GM19463 (cell line): Measurements from ENCODE around the gene TREX2.

Experiments used
- ATAC-seq: cut with Tn5 transposase; IDR thresholded peaks from one replicate; pipeline ENCODE4 v1.9.1; 2021; ENCODE audit warnings: mild to moderate bottlenecking, moderate library complexity; ENCODE audit not compliant: unreplicated experiment

TREX2 gene, protein sequence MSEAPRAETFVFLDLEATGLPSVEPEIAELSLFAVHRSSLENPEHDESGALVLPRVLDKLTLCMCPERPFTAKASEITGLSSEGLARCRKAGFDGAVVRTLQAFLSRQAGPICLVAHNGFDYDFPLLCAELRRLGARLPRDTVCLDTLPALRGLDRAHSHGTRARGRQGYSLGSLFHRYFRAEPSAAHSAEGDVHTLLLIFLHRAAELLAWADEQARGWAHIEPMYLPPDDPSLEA

DNA sequence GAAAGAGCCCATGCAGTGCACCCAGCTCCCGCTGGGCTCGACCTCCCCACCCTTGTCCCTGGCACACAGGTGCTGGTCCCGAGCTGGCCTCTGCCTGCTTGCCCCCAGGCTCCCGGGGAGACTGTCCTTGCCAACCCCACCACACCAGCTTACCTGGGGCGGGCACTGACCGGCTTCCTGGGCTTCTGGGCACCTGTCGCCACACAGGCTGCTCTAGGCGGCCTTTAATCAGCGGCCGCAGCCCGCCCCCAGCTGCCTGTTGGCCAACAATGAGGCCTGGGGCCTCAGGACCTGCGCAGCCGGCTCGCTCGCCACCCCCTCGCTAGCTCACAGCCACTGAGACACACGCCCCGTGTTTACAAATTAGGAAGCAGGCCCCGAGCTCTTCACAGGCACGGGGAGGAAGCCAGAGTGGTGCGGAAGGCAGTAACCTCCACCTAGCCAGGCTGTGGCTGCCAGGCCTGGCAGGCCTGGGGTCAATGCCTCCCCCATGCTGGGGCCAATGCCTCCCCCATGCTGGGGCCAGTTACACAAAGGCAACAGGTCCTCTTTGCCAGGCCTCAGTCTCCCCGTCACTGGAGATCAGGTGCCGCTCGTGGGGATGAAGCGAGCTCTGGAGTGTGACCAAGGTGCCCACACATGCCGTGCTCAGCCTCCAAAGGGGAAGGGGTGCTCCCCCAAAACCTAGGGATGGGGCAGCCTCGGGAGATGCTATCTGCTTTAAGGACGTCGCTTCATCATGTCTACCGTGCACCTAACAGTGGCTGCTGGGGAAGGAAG, at the start of gene TREX2:
TREX2 (minus strand) TSS at position 201 of the 780 bp plus-strand sequence. CDS start 626 bp downstream, outside the sequence.
- ATAC-seq = no peak

DNA sequence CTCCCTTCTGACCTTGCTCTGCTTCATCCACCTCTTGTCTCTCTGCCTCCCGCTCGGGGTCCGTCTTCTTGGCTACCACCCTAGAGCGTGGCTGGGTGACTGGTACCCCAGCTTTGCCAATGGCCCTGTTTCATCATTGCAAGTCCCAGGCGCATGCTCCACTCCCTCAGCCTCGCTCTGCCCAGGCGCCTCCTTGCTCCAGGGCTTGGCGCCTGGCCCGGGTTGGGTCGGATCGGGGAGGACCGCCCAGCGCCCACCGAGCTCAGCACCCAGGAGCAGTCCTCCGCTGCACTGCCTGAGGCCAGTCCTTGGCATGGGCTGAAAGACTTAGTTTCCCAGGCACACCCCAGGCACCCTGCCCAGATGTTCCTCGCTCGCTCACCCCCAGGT, 49.5 kb upstream of the TREX2 start:
- no peak for ATAC-seq

DNA sequence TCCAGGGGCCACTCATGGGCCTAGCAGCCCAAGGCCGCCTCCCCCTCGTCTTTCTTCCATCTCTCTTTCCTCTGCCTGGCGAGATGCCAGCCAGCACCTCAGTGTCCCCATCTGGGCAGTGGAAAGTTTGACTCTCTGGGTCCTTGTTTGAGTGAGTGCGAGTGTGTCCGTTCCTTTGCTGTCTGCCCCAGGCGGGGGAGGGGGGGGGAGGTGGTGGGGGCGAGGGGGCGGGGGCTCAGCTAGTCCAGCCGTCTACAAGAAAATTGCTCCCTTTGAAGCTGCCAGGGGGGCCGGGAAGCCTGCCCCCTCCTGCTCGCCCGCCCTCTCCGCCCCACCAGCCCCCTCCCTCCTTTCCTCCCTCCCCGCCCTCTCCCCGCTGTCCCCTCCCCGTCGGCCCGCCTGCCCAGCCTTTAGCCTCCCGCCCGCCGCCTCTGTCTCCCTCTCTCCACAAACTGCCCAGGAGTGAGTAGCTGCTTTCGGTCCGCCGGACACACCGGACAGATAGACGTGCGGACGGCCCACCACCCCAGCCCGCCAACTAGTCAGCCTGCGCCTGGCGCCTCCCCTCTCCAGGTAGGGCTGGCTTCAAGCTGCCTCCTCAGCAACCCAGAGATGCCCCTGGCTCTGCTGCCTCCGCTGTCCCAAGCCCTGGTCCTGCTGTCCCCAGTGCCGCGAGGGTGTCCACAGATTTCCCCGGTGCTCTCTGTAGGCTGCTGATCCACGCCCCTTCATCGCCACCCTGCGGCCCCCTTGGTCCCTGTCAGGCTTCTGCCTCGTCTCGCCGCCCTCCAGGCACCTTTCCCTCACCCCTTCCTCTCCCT, 48.9 kb upstream of the TREX2 start, which contains the start of gene BGN:
BGN (plus strand) TSS at position 440 of the 821 bp plus-strand sequence. CDS start 9,652 bp downstream, outside the sequence.
- ATAC-seq = no peak

DNA sequence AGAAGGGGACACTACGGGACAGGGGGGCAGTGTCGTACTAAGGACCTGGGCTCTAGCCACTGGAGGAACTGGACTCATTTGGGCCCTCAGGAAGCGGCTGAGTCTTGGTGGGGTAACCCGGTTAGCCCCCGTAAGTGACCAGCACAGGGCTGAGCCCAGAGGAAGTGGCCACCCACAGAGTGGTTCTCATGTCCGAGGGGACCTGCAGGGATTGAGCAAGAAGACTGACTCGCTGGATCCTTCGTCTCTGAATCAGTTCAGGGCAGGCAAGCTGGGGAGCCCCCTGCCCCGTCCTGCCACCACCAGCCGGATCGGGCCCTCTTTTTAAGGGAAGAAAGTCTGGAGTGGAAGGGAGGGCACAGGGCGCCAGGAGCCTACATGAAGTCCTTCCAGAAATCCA, 48.2 kb upstream of the TREX2 start:
- ATAC-seq = no peak

DNA sequence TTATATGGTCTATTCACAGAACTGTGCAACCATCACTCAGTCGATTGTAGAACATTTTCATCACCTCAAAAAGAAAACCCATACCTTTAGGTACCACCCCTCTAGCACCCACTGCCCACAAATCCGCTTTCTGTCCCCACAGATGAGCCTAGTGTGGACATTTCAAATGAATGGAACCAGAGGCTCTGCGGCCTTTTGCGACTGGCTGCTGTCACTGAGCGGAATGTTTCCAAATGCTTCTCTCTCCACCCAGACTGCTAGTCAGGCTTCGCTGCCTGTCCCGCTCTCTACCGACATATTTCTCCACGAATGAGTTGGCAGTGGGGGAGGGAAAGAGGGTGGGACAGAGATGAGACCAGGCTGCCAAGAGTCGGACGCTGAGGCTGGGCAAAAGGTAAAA, 47.2 kb upstream of the TREX2 start:
- ATAC-seq = no peak

DNA sequence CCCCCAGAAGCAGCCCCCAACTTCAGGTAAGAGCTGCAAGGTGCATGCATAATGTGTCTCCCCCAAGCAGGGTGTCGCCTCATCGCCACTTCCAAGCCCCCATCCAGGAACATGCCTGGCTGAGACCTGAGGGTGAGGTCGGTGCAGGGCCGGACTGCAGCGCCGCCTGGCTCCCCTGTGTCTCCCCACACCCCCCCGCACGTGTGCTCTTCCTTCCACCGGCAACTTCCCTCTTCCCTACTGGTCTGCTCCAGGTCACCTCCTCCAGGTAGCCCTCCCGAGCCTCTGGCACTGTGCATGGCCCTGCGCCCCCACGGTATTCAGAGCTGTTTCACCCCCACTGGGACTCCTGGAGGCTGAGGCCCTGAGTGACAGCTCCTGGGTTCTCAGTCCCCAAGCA, 46.7 kb upstream of the TREX2 start:
- no peak for ATAC-seq

DNA sequence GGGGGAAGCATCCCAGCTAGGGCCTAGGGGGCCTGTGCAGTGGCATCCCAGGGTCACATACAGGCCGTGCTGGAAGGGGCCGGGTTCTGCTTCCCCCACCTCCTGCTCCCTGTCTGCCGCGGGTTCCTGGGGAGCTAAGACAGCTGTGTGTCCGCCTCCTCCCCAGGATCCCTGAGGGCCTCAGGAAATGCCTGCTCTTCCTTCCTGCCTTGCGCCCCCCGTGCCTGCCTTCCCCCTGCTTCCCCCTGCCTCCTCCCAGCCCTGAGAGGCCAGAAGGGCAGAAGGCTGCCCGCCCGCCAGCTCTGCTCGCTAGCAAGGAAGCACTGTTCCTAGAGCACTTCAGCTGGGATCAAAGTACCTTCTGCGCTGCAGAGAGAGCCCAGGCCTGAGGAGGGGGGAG, 46.1 kb upstream of the TREX2 start:
- no peak for ATAC-seq

DNA sequence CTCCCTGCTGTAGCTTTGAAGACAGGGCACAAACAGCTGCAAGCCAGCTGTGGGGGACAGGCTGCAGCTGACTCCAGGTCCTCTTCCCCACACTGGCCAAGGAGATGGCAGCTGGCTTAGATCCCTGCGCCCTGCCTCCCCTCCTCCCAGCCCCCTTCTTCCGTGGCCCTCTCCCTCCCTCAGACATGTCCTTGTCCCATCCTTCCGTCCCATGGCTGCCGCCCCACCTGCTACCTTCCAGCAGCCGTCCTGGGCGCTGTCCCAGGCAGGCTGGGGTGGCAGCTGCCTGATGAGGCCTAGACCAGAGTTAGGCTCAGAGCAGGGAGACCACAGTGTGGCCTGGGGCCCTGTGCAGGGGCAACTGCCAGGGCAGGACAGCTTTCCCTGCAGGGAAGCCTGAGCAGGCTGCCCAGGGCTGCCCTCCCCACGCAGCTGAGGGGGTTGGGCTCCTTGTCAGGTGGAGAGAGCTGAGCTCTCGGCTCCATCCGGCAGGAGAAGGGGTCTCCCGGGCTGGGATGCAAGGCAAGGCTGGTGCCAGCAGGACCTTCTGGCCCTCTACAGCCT, 45.6 kb upstream of the TREX2 start:
- no peak for ATAC-seq

DNA sequence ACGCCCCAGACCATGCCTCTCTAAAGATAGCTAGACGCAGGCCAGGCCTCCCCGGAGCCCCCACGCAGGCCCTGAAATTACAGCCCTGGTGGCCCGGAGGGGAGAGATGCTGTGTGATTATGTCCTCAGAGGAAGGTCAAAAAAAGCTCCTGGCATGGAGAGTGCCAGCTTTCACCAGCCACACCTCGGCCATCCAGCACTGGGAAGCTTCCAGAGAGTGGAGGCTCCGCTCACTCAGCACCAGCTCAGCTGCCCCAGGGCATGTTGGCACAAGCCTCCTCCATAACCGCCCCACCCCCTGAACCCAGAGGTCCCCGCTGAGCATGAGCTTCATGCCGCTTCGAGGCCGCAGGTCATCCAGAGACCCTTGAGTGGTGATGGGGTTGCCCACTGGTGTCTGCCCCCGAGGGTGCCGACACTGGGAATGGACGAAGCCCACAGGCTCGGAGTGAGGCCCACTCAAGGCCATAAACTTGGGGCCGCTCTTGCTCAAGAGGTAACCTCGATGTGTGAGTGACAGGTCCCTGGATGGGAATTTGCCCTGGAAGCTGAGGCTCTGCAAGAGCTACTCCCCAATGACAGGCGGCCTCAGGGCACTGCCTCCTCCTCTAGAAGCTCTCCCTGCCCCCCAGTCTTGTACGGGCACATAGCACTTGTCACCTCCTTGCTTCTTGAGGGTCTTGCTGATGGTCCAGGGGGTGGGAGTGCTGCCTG, 44.5 kb upstream of the TREX2 start:
- ATAC-seq = no peak

DNA sequence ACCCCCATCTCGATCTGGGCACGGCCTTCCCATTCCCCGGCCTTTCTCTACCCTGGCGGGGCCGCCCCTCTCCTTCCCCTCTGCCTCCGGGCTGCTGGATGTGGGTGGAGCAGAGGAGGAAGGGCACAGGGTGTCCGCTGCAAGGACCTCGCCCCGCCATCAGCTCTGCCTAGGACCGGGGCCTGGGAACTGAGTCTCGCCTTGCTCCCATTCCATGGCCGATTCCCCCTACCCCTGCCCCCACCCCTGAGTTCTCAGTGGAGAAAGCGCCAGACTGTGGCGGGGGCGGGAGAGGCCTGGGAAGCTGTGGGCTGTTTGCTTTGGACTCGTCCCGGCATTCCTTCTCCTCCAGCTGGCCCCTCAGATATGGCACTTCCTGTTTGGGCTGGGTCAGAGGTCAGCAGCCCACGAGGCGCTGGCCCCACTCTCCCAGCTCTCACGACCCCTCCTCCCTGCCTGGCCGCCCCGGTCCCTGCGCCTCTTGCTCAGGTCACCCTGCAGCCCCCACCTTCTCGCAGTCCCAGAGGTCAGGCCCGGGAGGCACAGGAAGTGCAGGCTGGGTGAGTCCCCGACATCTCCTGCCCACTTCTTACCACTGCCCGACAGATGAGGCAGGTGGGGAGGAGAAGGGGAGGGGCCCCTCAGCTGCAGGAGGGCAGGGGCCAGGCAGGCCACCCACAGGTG, 42.5 kb upstream of the TREX2 start:
- ATAC-seq = no peak

DNA sequence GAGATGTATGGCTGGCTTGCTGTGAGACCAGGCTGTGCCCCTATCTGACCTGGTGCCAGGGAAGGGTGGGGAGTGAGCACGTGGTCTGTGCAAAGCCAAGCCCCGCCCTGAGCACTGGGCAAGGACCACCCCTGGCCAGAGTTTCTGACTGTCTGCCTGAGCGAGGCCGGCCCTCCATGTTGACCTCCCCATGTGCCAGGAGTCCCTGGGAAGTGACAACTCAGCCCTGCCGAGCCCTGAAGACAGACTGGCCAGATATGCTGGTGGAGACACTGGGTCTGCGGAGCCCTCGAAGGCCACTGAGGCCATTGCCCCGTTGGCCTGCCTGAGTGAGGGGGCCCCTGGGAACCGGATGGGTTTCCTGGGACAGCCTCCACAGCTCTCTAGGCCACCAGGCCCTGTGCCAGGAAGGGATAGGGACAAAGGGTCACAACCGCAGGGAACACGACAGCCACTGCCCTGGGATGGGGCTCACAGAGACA, 41.8 kb upstream of the TREX2 start:
- ATAC-seq = no peak

DNA sequence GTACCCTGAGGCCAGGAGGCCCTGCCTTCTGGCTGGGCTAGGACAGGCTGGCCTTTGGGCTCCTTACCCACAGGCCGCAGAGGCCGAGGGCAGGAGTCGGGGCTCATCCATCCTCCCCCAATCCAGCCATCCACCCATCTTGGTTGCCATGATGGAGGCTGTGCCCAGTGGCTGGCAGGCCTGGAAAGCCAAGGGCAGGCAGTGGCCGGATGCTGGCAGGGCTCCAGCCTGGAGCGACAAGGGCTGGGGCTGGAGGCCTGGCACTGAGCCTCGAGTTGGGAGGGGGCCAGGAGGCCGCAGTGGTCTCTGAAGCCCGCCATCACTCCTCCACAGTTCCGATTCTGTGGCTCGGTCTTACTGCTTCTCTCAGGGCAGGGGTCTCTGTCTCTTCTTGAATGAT, 40.3 kb upstream of the TREX2 start:
- no peak for ATAC-seq

DNA sequence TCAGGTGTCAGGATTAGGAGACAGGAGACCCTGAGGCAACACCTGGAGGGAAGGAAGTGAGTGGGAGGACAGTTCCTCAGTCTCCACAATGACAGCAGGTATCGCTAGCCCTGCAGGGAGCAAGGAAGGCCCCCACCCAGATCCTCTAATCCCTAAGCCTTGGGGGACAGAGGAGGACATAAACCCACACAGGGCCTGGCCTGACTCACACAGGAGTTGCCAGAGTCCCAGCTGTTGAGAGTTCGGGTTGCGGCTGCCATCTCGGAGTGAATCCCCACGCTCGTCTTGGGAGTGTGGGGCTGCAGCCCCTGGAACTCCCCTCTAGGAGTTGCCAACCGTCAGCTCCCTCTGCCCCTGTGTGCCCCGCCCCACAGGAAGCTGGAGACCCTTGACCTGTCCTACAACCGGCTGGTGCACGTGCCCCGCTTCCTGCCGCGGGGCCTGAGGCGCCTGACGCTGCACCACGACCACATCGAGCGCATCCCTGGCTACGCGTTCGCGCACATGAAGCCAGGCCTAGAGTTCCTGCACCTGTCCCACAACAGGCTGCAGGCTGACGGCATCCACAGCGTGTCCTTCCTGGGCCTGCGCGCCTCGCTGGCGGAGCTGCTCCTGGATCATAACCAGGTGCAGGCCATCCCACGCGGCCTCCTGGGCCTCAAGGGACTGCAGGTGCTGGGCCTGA, 39.7 kb upstream of the TREX2 start:
- no peak for ATAC-seq

DNA sequence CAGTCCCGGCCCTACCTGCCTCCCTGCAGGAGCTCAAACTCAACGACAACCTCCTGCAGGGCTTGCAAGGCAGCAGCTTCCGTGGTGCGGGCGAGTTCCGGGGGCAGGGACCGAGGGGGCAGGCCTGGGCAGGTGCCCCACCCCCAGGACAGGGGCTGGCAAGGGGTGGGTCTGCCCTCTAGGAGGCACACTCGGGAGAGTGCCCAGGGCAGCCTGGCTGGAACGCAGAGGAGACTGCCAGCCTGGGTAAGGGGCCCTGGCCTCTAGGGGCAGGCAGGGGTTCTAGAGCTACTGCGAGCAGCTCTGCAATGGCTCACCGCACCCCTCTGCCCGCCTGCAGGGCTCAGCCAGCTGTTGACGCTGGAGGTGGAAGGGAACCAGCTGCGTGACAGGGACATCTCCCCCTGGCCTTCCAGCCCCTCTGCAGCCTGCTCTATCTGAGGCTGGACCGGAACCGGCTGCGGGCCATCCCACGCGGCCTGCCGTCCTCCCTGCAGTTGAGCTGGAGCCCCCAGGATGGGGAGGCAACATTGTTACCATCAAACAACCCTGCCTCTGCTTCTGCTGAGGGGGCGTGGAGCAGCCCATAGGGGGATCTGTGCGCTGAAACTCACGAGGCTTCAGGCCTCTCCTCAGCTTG, 36.6 kb upstream of the TREX2 start:
- ATAC-seq = no peak

DNA sequence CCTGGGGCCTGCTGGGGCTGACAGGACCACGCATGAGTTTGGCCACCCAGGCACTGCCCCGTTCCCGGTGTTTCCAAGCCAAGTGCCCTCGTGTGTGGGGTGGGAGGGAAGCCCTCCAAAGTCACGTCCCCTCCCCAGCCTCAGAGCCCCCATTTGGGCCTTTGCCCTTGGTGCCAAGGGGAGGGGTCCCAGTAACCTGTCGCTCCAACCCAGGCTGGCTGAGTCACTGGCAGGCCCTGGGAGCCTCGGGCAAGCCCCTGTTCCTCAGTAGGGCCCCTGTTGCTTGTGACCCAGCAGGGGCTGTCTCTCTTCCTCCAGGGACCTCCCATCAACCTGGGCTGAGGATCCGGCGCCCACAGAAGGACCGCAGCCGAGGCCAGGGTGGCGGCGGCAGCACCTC, 35.2 kb upstream of the TREX2 start:
- ATAC-seq = no peak

DNA sequence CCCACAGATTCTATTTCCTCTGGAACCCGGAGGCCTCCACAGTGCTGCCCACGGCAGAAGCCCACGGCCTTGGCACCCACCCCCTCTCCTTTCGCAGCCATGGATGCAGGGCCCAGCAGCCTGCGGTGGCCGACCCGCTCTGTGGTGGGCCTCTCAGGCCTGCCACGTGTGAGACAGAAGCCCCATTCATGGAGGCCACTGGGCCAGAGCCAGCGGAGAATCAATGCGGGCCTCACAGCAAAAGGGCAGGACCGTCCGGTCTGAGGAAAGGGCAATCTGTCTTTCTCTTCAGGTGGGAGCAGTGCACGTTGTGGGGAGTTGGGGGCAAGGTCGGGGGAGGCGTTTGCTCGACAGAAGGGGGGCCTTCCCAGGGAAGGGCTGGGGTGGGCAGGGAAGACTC, 32.9 kb upstream of the TREX2 start:
- no peak for ATAC-seq

DNA sequence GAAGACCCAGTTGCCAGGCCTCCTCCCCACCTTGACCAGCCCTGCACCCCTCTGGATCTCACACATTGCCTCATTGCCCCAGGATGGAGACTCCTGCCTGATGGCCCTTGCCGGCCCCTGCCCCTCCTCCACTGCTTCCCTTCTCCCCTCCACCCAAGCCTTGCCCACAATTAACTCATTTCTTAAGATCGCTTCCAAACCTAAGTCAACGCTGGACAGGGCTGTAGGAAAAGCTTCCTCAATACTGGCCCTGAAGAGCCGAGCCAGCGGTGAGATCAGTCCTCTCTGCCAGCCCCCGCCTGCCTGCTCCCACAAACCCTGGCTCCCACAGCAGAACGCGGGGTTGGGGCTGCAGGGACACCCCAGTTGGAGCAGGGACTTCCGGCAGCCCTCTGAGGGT, 32.0 kb upstream of the TREX2 start:
- no peak for ATAC-seq

DNA sequence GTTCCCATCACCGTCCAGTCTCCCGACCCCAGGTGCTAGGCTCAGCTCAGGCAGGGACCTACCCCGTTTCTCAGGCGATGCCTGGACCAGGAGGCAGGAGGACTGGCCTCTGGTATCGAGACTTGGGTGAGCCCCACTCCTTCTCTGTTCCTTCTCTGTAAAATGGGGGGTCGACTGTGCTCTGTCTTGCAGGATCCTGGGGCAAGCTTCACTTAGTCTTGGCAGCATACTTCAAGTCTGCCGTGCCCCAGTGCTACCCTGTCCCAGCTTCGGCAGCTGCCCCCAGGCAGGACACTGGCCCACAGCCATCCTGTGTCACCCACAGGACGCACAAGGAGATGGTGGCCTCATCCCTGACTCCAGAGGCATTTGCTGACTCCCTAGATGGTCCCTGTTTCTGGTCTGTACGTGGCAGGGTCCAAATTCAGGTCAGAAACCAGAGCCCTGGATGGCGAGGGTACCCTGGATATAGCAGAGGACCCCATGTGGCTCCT, 31.6 kb upstream of the TREX2 start:
- no peak for ATAC-seq
